Lower leg skin (tissue), 3 donors: ENCODE data around the gene LAMB4.

Experiments
- POLR2A ChIP-seq, 2 donors: fragments of 450-650 bp; IDR thresholded peaks; one replicate each; pipeline ENCODE4 v1.6.1; 2016 to 2017; ENCODE audit warnings: antibody characterized with exemption in 2 of 2, mild to moderate bottlenecking in 1 of 2, moderate library complexity in 1 of 2
- TF ChIP-seq, protein P1 (sequence below), 3 donors: fragments of 450-650 bp; IDR thresholded peaks; one replicate each; pipeline ENCODE4 v1.5.1; 2016; ENCODE audit warnings: antibody characterized with exemption in 3 of 3, mild to moderate bottlenecking in 3 of 3, moderate library complexity in 2 of 3

DNA sequence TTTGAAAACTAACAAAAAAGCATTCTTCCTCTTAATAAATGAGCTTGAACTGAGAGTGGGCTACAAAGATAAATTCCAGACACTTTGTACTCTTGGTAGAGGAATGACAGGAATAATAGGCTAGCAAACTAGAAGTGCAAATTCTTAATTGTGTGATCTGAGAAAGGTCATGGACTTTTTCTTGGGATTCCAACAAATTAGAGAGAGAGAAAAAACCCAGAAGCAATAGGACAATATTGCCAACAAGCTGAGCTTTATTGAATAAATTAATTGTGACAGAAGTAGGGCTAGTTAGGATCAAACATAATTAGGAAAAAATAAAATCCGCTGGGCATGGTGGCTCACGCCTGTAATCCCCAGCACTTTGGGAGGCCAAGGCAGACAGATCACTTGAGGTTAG lies 85.8 kb downstream of the LAMB4 start:
- TF ChIP-seq, protein P1, sequence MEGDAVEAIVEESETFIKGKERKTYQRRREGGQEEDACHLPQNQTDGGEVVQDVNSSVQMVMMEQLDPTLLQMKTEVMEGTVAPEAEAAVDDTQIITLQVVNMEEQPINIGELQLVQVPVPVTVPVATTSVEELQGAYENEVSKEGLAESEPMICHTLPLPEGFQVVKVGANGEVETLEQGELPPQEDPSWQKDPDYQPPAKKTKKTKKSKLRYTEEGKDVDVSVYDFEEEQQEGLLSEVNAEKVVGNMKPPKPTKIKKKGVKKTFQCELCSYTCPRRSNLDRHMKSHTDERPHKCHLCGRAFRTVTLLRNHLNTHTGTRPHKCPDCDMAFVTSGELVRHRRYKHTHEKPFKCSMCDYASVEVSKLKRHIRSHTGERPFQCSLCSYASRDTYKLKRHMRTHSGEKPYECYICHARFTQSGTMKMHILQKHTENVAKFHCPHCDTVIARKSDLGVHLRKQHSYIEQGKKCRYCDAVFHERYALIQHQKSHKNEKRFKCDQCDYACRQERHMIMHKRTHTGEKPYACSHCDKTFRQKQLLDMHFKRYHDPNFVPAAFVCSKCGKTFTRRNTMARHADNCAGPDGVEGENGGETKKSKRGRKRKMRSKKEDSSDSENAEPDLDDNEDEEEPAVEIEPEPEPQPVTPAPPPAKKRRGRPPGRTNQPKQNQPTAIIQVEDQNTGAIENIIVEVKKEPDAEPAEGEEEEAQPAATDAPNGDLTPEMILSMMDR (IDR thresholded peaks at IDR 0.05) = no peak
- TF ChIP-seq POLR2A (IDR thresholded peaks at IDR 0.05) = no peak
